ENCODE results near the gene SCN1A. TPM values are rescaled to one million over a fixed set of nuclear protein-coding genes. Genes with fewer than 3 reads are reported as not detected.

SCN1A gene
- total RNA-seq, 2 donors from 2014 or later, result not detected

- DNase-seq (no peak), ATAC-seq (no peak)
- Histone ChIP-seq H3K4me1 (no peaks in the 10 kb centered on the region), H3K27ac (no peak overlapping the region), H3K9me3 (no peaks in the 10 kb centered on the region), H3K36me3 (replicated peaks in 1 of 2; ENCODE audit: insufficient read depth in 1 of 2, low read depth in 2 of 2) (no peaks in the 10 kb centered on the region), H3K4me3 (no peak overlapping the region), H3K27me3 (no peaks in the 10 kb centered on the region)
- intact Hi-C loops (cut with DNase I), result no loop called here
- TF ChIP-seq, protein P1, sequence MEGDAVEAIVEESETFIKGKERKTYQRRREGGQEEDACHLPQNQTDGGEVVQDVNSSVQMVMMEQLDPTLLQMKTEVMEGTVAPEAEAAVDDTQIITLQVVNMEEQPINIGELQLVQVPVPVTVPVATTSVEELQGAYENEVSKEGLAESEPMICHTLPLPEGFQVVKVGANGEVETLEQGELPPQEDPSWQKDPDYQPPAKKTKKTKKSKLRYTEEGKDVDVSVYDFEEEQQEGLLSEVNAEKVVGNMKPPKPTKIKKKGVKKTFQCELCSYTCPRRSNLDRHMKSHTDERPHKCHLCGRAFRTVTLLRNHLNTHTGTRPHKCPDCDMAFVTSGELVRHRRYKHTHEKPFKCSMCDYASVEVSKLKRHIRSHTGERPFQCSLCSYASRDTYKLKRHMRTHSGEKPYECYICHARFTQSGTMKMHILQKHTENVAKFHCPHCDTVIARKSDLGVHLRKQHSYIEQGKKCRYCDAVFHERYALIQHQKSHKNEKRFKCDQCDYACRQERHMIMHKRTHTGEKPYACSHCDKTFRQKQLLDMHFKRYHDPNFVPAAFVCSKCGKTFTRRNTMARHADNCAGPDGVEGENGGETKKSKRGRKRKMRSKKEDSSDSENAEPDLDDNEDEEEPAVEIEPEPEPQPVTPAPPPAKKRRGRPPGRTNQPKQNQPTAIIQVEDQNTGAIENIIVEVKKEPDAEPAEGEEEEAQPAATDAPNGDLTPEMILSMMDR (IDR thresholded peaks at IDR 0.05), result no peak
- no peak for TF ChIP-seq POLR2A (IDR thresholded peaks at IDR 0.05)
- 38 to 48% methylated on average over 3 of the region's 3 CpGs for WGBS, 2 donors
Measured at GRCh38 chr2:166091439-166091838, 36.4 kb downstream of the SCN1A start.

DNA sequence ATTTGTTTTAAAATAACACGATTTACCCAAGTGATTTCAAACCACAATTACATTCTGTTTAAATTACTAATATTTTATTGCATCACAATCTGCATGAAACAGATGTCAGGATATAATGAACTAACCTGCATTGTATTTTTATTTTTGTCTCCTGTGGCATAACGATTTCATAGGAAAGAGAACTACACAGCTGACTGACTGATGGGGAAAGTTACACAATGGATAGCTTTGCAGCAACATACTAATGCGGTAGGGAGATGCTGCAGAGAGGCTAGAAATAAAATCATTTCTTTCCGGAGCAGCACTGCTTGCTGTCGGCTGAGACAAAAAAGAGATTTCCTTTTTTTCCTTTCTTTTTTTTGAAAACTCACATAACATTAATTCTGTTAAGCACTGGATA lies 36.9 kb downstream of the SCN1A start:
- no peak for TF ChIP-seq POLR2A (IDR thresholded peaks at IDR 0.05)
- TF ChIP-seq, protein P1 (IDR thresholded peaks at IDR 0.05), result no peak
- Histone ChIP-seq H3K36me3 (replicated peaks in 1 of 2; ENCODE audit: insufficient read depth in 1 of 2, low read depth in 2 of 2) (no peaks in the 10 kb centered on the region), H3K4me3 (no peak overlapping the region), H3K27me3 (no peaks in the 10 kb centered on the region), H3K27ac (no peak overlapping the region), H3K9me3 (no peaks in the 10 kb centered on the region), H3K4me1 (no peaks in the 10 kb centered on the region)
- WGBS, 2 donors, result 33 to 38% methylated on average over 5 of the region's 5 CpGs
- ATAC-seq (no peak), DNase-seq (no peak)
- intact Hi-C loops (cut with DNase I), result no loop called here

DNA sequence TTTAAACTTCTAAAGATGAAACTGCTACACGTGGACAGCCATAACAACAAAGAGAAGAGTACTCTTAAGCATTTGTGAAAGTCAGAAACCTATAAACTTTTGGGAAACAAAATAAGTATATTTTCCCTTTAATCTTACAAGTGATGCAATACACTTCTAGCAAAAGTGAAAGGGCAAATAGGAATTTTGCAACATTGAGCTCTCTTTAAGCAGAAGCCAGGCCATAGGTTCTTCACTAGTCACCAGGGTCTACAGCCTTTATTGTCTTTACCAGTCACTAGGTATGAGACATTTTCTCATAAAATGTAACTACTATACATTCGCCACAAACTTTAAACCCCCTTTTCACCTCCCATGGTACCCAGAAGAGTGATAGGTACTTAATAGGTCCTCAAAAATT lies 37.5 kb downstream of the SCN1A start:
- ATAC-seq, result no peak
- no peaks in the 10 kb centered on the region for H3K4me1 ChIP-seq
- DNase-seq, result no peak

DNA sequence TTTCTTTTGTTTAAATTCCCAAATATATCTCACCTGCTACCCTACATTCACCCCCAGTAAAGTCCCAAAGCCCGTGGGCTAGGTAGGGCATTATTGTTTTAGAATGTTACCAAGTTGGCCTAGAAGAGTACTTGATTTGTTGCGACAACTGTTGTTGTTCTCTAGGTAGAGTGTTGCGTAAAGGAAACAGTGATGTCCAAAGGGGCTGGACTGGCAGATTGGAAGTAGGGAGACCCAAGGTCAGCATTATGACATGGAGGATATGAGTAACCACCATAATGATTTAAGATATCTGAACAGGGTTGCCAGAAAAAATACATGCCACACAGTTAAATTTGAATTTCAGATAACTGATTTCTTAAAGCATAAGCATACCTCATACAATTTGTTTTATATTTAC lies 39.2 kb downstream of the SCN1A start:
- no peak overlapping the region for H3K27ac ChIP-seq
- no peak overlapping the region for H3K4me3 ChIP-seq
- no peaks in the 10 kb centered on the region for H3K4me1 ChIP-seq
- ATAC-seq (no peak), DNase-seq (no peak)
- no peaks in the 10 kb centered on the region for H3K27me3 ChIP-seq
- WGBS, 2 donors, result 81 to 86% methylated on average over 3 of the region's 3 CpGs
- H3K36me3 ChIP-seq (replicated peaks in 1 of 2; ENCODE audit: insufficient read depth in 1 of 2, low read depth in 2 of 2), result no peaks in the 10 kb centered on the region
- H3K9me3 ChIP-seq, result no peaks in the 10 kb centered on the region
- intact Hi-C loops (cut with DNase I), result no loop called here
- no peak for TF ChIP-seq POLR2A (IDR thresholded peaks at IDR 0.05)
- TF ChIP-seq, protein P1 (IDR thresholded peaks at IDR 0.05), result no peak

More for the DNA sequence above, 37.5 kb downstream of the SCN1A start:
- TF ChIP-seq, protein P1 (IDR thresholded peaks at IDR 0.05), result no peak
- no peak for TF ChIP-seq POLR2A (IDR thresholded peaks at IDR 0.05)
- no peak overlapping the region for H3K4me3 ChIP-seq
- intact Hi-C loops (cut with DNase I), result no loop called here
- no peaks in the 10 kb centered on the region for H3K27me3 ChIP-seq
- no peaks in the 10 kb centered on the region for H3K36me3 ChIP-seq (replicated peaks in 1 of 2; ENCODE audit: insufficient read depth in 1 of 2, low read depth in 2 of 2)
- no peak overlapping the region for H3K27ac ChIP-seq
- 67 to 70% methylated on average over 2 of the region's 2 CpGs for WGBS, 2 donors
- no peaks in the 10 kb centered on the region for H3K9me3 ChIP-seq

- intact Hi-C loops (cut with DNase I), result no loop called here
Measured at GRCh38 chr2:166084301-166084700, 43.5 kb downstream of the SCN1A start.

More at GRCh38 chr2:166084301-166084700, 43.5 kb downstream of the SCN1A start:
- no peak overlapping the region for H3K4me3 ChIP-seq
- H3K27me3 ChIP-seq, result no peaks in the 10 kb centered on the region
- H3K27ac ChIP-seq, result no peak overlapping the region
- H3K9me3 ChIP-seq, result no peaks in the 10 kb centered on the region
- no peak for ATAC-seq
- DNase-seq, result no peak
- H3K4me1 ChIP-seq, result no peaks in the 10 kb centered on the region
- TF ChIP-seq POLR2A (IDR thresholded peaks at IDR 0.05), result no peak
- TF ChIP-seq, protein P1 (IDR thresholded peaks at IDR 0.05), result no peak
- no peaks in the 10 kb centered on the region for H3K36me3 ChIP-seq (replicated peaks in 1 of 2; ENCODE audit: insufficient read depth in 1 of 2, low read depth in 2 of 2)
